Skeletal muscle cell (primary cell): Measurements from ENCODE around the gene UGT2B7.
A peak's percentile ranks its signal among the peaks of the same experiment; 100 is the strongest.
"Not testable (repeated sequence)": the region's sequence is repeated elsewhere in the genome, so short reads cannot be mapped to it uniquely, and the experiment has no call there.

ENCODE experiments used
- DNase-seq: peaks from one replicate; pipeline ENCODE4 v3.0.0-alpha.2; 2010; ENCODE audit warnings: low read depth
- H3K4me3 ChIP-seq: 2 replicates; pipeline ENCODE4 v1.5.1; 2011; ENCODE audit warnings: low read depth, mild to moderate bottlenecking, control low read depth, low read length, moderate library complexity

UGT2B7 gene

GRCh38 chr4:69075061-69075792, 21.0 kb upstream of the UGT2B7 start:
- no peak overlapping the region for H3K4me3 ChIP-seq
- DNase-seq, result no peak

GRCh38 chr4:69078852-69079251, 17.4 kb upstream of the UGT2B7 start:
- DNase-seq, result no peak

GRCh38 chr4:69088473-69088872, 7.8 kb upstream of the UGT2B7 start:
- no peak overlapping the region for H3K4me3 ChIP-seq
- no peak for DNase-seq

More at GRCh38 chr4:69078852-69079251, 17.4 kb upstream of the UGT2B7 start:
- no peak overlapping the region for H3K4me3 ChIP-seq

- H3K4me3 ChIP-seq, result no peak overlapping the region
- DNase-seq, result no peak
Measured at GRCh38 chr4:69089388-69089787, 6.9 kb upstream of the UGT2B7 start.

GRCh38 chr4:69092190-69092589, 4.1 kb upstream of the UGT2B7 start:
- no peak overlapping the region for H3K4me3 ChIP-seq
- peak; percentile 49 for DNase-seq

GRCh38 chr4:69092980-69093568, 3.2 kb upstream of the UGT2B7 start:
- DNase-seq, result no peak
- no peak overlapping the region for H3K4me3 ChIP-seq

- no peak overlapping the region for H3K4me3 ChIP-seq
- no peak for DNase-seq
Measured at GRCh38 chr4:69093681-69094080, 2.6 kb upstream of the UGT2B7 start.

- DNase-seq, result peak; percentile 67
- no peak overlapping the region for H3K4me3 ChIP-seq
Measured at GRCh38 chr4:69095301-69095731, 958 bp upstream of the UGT2B7 start.

GRCh38 chr4:69096810-69097209, 536 bp downstream of the UGT2B7 start:
- no peak for DNase-seq
- H3K4me3 ChIP-seq, result no peak overlapping the region

GRCh38 chr4:69098470-69098869, 2.2 kb downstream of the UGT2B7 start:
- no peak overlapping the region for H3K4me3 ChIP-seq
- no peak for DNase-seq

- H3K4me3 ChIP-seq, result no peak overlapping the region
Measured at GRCh38 chr4:69099910-69100309, 3.6 kb downstream of the UGT2B7 start.

GRCh38 chr4:69102668-69103067, 6.4 kb downstream of the UGT2B7 start:
- not testable (repeated sequence) for H3K4me3 ChIP-seq, DNase-seq

More at GRCh38 chr4:69099910-69100309, 3.6 kb downstream of the UGT2B7 start:
- DNase-seq, result no peak

- H3K4me3 ChIP-seq, result no peak overlapping the region
- DNase-seq, result no peak
Measured at GRCh38 chr4:69104719-69105275, 8.5 kb downstream of the UGT2B7 start.

GRCh38 chr4:69115151-69115850, 19.0 kb downstream of the UGT2B7 start:
- DNase-seq, H3K4me3 ChIP-seq: not testable (repeated sequence)

- H3K4me3 ChIP-seq, result no peak overlapping the region
Measured at GRCh38 chr4:69115851-69116213, 19.6 kb downstream of the UGT2B7 start.

GRCh38 chr4:69116645-69117321, 20.5 kb downstream of the UGT2B7 start:
- no peak overlapping the region for H3K4me3 ChIP-seq

More at GRCh38 chr4:69115851-69116213, 19.6 kb downstream of the UGT2B7 start:
- no peak for DNase-seq

GRCh38 chr4:69120870-69121269, 24.6 kb downstream of the UGT2B7 start:
- H3K4me3 ChIP-seq, result no peak overlapping the region
- no peak for DNase-seq

More at GRCh38 chr4:69116645-69117321, 20.5 kb downstream of the UGT2B7 start:
- DNase-seq, result no peak

- no peak overlapping the region for H3K4me3 ChIP-seq
- DNase-seq, result no peak
Measured at GRCh38 chr4:69122476-69122875, 26.2 kb downstream of the UGT2B7 start.

GRCh38 chr4:69124941-69125340, 28.7 kb downstream of the UGT2B7 start:
- H3K4me3 ChIP-seq, result no peak overlapping the region

GRCh38 chr4:69126024-69126423, 29.8 kb downstream of the UGT2B7 start:
- peak; percentile 1 for DNase-seq
- no peak overlapping the region for H3K4me3 ChIP-seq

More at GRCh38 chr4:69124941-69125340, 28.7 kb downstream of the UGT2B7 start:
- DNase-seq, result no peak
